ENCODE measurements around the gene MRAP2.

- TF ChIP-seq POLR2A (IDR thresholded peaks at IDR 0.05; ENCODE audit: low read length) (no peak), GATA1 (IDR thresholded peaks at IDR 0.05; ENCODE audit: low read depth, low read length) (no peak)
These were observed 47.9 kb upstream of the MRAP2 start for GRCh38 chr6:83985715-83986114.
